GM18505 (cell line): ENCODE data around the gene CAMK1D.

ENCODE experiments used
- ATAC-seq: cut with Tn5 transposase; IDR thresholded peaks from one replicate; pipeline ENCODE4 v1.9.1; 2021; ENCODE audit not compliant: unreplicated experiment
- POLR2A ChIP-seq: IDR thresholded peaks from 4 replicates; pipeline ENCODE4 v1.6.1; 2011; ENCODE audit warnings: borderline replicate concordance; ENCODE audit not compliant: insufficient read depth, insufficient read length; ENCODE audit errors: extremely low read depth

Gene CAMK1D

DNA sequence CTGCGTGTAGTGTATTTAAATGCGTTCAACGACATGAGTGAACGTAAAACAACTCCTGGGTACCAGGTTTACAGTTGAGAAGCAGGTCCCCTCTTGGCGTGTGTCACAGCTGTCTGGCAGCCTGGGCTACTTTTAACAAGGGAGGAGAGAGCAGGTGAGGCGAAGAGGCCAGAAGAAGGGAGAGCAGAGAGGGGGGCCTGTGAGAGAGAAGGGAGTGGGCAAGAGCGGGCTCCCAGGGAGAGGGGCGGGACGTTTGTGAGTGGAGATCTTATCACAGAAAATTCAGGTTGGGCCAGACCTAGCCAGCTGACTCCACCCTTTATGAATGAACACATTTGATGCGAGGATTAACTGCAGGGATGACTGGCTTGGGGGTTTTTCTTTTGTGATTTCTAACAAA, 154.0 kb downstream of the CAMK1D start:
- TF ChIP-seq POLR2A: no peak
- no peak for ATAC-seq

- no peak for ATAC-seq
- TF ChIP-seq POLR2A: no peak
These were observed 154.8 kb downstream of the CAMK1D start for GRCh38 chr10:12504176-12504575.

- no peak for ATAC-seq
- TF ChIP-seq POLR2A: no peak
These were observed 155.3 kb downstream of the CAMK1D start for GRCh38 chr10:12504628-12505027.

DNA sequence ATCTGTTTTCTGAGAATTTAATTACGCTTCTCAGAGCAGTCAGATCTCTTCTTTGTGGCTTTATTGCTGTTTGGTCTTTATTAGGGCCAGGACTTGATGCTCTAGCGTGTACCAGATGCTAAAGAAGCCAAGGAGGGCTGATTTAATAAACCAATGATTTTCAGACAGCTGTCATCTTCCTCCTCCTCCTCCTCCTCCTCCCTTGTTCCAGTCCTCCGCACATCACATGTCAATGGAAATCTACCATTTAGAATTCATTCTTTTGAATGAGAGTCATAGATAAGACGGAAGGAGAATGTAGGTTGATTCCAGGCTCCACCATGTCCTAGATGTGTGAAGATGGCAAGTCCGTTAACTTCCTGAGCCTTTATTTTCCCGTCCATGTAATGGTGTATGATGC, 156.3 kb downstream of the CAMK1D start:
- no peak for ATAC-seq
- no peak for TF ChIP-seq POLR2A

DNA sequence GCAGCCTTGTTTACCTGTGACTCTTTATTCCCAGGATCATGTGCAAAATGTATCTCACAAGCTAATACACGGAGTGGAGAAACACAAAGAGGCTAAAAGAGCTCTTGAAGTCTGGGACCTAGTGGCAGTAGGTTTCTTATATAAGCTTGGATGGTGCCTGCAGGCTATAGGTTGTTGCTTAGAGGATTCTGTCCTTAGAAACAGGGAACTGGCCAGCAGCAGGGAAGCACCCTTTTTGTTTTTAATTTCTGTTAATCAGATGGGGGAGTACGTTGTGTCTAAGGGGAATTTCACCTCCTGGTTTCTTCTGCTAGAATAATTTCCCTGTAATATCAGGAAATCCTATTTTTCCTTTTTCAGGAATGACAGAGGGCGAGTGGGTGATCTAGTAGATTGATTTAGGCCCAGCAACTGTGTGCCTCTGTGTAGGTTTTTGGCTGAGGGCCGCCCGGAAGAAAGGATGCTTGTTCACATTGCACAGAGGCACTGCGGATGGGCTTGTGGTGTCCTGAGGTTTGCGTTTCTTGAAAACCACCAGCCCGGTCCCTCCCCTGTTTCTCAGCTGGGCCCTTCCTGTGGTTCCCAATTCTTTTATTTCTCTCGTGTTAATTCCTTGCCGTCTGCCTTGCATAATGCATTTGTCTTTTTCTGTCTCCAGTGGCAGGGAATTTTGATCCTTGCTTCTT, 158.0 kb downstream of the CAMK1D start:
- no peak for TF ChIP-seq POLR2A

GRCh38 chr10:12508165-12508564, 158.8 kb downstream of the CAMK1D start:
- no peak for TF ChIP-seq POLR2A
- ATAC-seq: no peak

More for the DNA sequence above, 158.0 kb downstream of the CAMK1D start:
- ATAC-seq: no peak

GRCh38 chr10:12509016-12509793, 159.9 kb downstream of the CAMK1D start:
- no peak for ATAC-seq
- TF ChIP-seq POLR2A: no peak

GRCh38 chr10:12509794-12510100, 160.4 kb downstream of the CAMK1D start:
- no peak for ATAC-seq
- TF ChIP-seq POLR2A: no peak

GRCh38 chr10:12510501-12510941, 161.2 kb downstream of the CAMK1D start:
- no peak for ATAC-seq
- TF ChIP-seq POLR2A: no peak

DNA sequence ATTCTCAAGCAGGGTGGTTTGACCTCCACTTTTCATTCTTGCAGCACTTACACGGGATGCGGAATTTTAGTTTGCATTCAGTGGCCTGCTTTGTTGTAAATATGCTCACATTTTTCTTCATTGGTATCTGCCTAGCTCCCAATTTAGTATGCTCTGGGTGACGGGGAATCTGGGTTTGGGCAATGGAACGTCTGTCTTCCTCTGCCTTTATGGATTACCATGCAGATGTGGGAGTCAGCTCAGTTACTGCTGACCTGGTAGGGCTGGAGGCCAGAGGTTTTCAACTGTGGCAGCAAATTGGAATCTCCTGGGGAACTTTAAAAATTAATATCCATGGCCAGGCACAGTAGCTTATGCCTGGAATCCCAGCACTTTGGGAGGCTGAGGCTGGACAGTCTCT, 161.6 kb downstream of the CAMK1D start:
- TF ChIP-seq POLR2A: no peak
- no peak for ATAC-seq

DNA sequence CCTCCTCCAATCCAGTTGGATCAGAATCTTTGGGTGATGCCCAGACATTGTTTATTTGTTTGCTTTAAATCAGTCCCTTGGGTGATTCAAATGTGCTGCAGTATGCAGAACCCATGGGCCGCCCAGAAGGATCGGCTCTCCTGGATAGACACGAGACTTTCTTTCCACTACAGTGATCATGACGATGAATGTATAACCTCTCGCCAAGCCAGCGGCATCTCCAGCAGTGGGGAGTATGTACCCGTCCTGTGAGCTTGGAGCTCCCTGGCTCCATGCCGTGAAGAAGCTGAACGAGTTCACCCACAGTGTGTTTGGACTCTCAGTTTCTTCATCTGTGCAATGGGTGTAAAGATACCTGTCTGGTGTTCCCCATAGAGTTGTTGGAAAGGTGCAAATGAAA, 162.3 kb downstream of the CAMK1D start:
- ATAC-seq: no peak
- TF ChIP-seq POLR2A: no peak

GRCh38 chr10:12512332-12513002, 163.1 kb downstream of the CAMK1D start:
- TF ChIP-seq POLR2A: no peak
- ATAC-seq: no peak

- TF ChIP-seq POLR2A: no peak
- no peak for ATAC-seq
These were observed 163.6 kb downstream of the CAMK1D start for GRCh38 chr10:12513003-12513365.
